ENCODE measurements around the gene SCN10A.

SCN10A gene

DNA sequence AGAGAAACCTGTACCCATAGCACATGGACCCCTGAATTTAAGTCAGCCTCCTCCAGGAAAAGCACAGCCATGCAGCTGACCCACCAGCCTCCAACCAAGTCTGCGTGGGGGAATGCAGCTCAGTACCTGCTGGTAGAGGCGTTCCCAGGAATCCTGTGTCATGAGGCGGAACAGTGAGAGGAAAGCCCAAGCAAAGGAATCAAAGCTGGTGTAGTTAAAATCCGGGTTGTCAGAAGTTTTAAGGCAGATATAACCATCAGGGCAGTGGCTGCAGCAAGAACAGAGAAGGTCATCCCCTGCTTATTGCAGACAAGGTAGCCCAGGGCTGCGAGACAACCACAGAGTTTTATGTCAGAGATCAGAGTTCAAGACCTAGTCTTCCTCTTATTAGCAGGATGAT lies 59.1 kb downstream of the SCN10A start:
- no peak for ATAC-seq
- TF ChIP-seq, protein P1, sequence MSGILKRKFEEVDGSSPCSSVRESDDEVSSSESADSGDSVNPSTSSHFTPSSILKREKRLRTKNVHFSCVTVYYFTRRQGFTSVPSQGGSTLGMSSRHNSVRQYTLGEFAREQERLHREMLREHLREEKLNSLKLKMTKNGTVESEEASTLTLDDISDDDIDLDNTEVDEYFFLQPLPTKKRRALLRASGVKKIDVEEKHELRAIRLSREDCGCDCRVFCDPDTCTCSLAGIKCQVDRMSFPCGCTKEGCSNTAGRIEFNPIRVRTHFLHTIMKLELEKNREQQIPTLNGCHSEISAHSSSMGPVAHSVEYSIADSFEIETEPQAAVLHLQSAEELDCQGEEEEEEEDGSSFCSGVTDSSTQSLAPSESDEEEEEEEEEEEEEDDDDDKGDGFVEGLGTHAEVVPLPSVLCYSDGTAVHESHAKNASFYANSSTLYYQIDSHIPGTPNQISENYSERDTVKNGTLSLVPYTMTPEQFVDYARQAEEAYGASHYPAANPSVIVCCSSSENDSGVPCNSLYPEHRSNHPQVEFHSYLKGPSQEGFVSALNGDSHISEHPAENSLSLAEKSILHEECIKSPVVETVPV (CRISPR knock-in tag; IDR thresholded peaks at IDR 0.05), result no peak
- no peak for TF ChIP-seq RARB (CRISPR knock-in tag; IDR thresholded peaks at IDR 0.05)
- TF ChIP-seq SNAI2 (CRISPR knock-in tag; IDR thresholded peaks at IDR 0.05), result no peak
- no peak for TF ChIP-seq CREB5 (CRISPR knock-in tag; IDR thresholded peaks at IDR 0.05; ENCODE audit: low read depth)
- TF ChIP-seq ZNF565 (CRISPR knock-in tag; conservative IDR thresholded peaks at IDR 0.05; ENCODE audit: low read depth), result no peak
- no peak for TF ChIP-seq TSHZ2 (CRISPR knock-in tag; IDR thresholded peaks at IDR 0.05)
- no peak for TF ChIP-seq BACH2 (CRISPR knock-in tag; IDR thresholded peaks at IDR 0.05; ENCODE audit: borderline replicate concordance)
- TF ChIP-seq ZFP30 (CRISPR knock-in tag; IDR thresholded peaks at IDR 0.05), result no peak

DNA sequence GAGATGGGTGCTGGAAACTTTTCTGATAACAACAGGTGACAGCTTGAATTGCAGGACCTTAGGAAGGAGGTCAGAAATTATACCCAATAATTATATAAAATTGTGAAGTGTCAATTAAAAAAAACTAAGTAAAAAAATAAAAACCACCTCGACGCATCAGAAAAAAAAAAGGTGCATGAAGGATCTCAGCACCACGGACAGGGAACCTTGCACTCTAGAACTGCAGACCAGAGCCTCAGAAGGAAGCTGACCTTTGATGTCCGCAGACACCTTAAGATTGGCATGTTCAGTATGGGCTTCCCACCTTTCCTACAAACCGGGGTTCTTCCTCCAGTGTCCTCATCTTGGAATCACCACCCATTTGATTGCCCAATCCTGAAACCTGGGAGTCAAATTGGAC lies 60.9 kb downstream of the SCN10A start:
- ATAC-seq, result no peak
- TF ChIP-seq CSDC2 (CRISPR knock-in tag; IDR thresholded peaks at IDR 0.05) (no peak), GLIS3 (CRISPR knock-in tag; IDR thresholded peaks at IDR 0.05) (no peak), ISL1 (CRISPR knock-in tag; IDR thresholded peaks at IDR 0.05) (no peak), ZNF70 (CRISPR knock-in tag; IDR thresholded peaks at IDR 0.05) (no peak), RARB (CRISPR knock-in tag; IDR thresholded peaks at IDR 0.05) (no peak), OSR1 (CRISPR knock-in tag; IDR thresholded peaks at IDR 0.05) (no peak), ARNTL (CRISPR knock-in tag; IDR thresholded peaks at IDR 0.05; ENCODE audit: borderline replicate concordance, low read depth) (no peak), TSHZ2 (CRISPR knock-in tag; IDR thresholded peaks at IDR 0.05) (no peak), TCF4 (CRISPR knock-in tag; IDR thresholded peaks at IDR 0.05; ENCODE audit: borderline replicate concordance) (no peak)

- TF ChIP-seq ESRRG (CRISPR knock-in tag; IDR thresholded peaks at IDR 0.05) (no peak), ZC3H10 (CRISPR knock-in tag; IDR thresholded peaks at IDR 0.05) (no peak), BACH2 (CRISPR knock-in tag; IDR thresholded peaks at IDR 0.05; ENCODE audit: borderline replicate concordance) (no peak), CREB5 (CRISPR knock-in tag; IDR thresholded peaks at IDR 0.05; ENCODE audit: low read depth) (no peak), TCF4 (CRISPR knock-in tag; IDR thresholded peaks at IDR 0.05; ENCODE audit: borderline replicate concordance) (no peak), ARNTL (CRISPR knock-in tag; IDR thresholded peaks at IDR 0.05; ENCODE audit: borderline replicate concordance, low read depth) (no peak), OSR1 (CRISPR knock-in tag; IDR thresholded peaks at IDR 0.05) (no peak), ZNF8 (CRISPR knock-in tag; IDR thresholded peaks at IDR 0.05) (no peak), ZFP30 (CRISPR knock-in tag; IDR thresholded peaks at IDR 0.05) (no peak), ZFP3 (CRISPR knock-in tag; IDR thresholded peaks at IDR 0.05) (no peak), GLIS3 (CRISPR knock-in tag; IDR thresholded peaks at IDR 0.05) (no peak)
- TF ChIP-seq, protein P1 (CRISPR knock-in tag; IDR thresholded peaks at IDR 0.05), result no peak
- ATAC-seq, result no peak
Observed at GRCh38 chr3:38746641-38747040, 69.4 kb downstream of the SCN10A start.

Measured in SK-N-SH treated with all-trans-retinoic acid at 6 μM for 48 hours (cell line).